ENCODE measurements around the gene FASTKD2. TPM values are rescaled to one million over a fixed set of nuclear protein-coding genes. Genes with fewer than 3 reads are reported as not detected.
"Not testable (repeated sequence)": the region's sequence is repeated elsewhere in the genome, so short reads cannot be mapped to it uniquely, and the experiment has no call there.

FASTKD2 gene
- total RNA-seq, 1 donor from 2014 or later: 29.6 TPM

DNA sequence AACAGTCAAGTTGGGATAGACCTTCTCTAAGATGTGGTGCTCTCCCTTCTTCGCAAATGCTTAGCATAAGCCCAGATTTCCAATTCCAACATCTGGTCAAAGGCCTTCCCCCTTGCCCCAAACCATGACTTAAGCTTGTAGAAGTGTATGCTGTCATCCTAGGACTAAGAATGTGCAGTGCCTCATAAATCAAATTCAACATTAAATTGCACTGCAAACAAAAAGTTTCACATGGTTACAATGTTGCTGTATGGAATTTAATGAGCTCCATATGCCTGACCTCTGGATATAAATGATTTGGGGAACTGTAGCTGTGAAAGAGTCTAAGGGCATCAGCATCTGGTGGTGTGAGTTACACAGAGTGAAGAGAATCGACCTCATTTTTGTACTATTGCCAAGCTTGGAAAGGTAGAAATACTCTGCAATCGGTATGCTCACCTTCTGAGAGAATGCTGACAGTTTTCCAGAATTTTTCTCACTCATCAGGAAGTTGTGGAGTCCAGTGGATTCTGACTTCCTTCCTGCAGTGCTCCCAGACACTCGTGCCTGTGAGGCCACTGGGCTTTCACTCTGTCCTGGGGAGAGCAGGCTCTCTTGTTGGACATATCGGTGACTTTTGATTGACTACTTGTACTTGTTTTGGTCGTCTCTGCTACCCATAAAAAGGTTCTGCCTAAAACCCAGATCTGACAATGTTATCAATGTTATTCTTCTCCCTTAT is 40.6 kb downstream of the FASTKD2 start:
- no peaks in the 10 kb centered on the region for H3K9me3 Mint-ChIP-seq
- no peak overlapping the region for H3K27ac Mint-ChIP-seq
- H3K4me1 Mint-ChIP-seq: peaks cover under 1% of the 10 kb centered on the region
- H3K36me3 Mint-ChIP-seq (ENCODE audit: low read depth): no peaks in the 10 kb centered on the region
- ChIA-PET CTCF (interaction anchor here (0.7 kb wide), 1 partner anchor 554 kb away, joined by 3 read pairs; no protein-coding TSS in a partner anchor), POLR2A (no interaction called here)
- TF ChIP-seq, protein P1, sequence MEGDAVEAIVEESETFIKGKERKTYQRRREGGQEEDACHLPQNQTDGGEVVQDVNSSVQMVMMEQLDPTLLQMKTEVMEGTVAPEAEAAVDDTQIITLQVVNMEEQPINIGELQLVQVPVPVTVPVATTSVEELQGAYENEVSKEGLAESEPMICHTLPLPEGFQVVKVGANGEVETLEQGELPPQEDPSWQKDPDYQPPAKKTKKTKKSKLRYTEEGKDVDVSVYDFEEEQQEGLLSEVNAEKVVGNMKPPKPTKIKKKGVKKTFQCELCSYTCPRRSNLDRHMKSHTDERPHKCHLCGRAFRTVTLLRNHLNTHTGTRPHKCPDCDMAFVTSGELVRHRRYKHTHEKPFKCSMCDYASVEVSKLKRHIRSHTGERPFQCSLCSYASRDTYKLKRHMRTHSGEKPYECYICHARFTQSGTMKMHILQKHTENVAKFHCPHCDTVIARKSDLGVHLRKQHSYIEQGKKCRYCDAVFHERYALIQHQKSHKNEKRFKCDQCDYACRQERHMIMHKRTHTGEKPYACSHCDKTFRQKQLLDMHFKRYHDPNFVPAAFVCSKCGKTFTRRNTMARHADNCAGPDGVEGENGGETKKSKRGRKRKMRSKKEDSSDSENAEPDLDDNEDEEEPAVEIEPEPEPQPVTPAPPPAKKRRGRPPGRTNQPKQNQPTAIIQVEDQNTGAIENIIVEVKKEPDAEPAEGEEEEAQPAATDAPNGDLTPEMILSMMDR (IDR thresholded peaks at IDR 0.05): no peak
- DNase-seq (no peak), ATAC-seq (ENCODE audit: low read depth) (no peak)
- no peaks in the 10 kb centered on the region for H3K27me3 Mint-ChIP-seq
- H3K4me3 Mint-ChIP-seq: no peak overlapping the region
- intact Hi-C loops (cut with micrococcal nuclease): loop anchor here (10.0 kb wide), 1 partner anchor 549 kb away; no protein-coding TSS in a partner anchor

DNA sequence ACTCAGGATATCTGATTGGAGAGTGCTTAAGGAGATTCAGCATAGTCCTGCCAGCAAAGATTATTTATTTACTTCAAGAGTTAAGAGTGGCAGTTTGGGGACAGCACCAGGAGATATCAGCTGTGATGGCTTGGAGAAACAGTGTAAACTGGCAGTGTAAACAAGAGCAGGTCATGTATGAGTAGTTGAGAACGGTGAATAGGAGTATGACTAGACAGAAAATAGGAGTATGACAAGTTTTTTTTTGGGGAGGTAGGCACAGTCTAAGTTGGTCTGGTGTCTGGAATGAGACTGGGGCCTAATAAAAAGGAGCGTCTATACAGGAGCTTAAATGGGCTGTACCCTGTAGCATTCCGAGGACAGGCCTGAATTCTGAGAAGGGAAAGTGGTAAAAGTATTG is 42.2 kb downstream of the FASTKD2 start:
- H3K9me3 Mint-ChIP-seq; ATAC-seq (ENCODE audit: low read depth); H3K27ac Mint-ChIP-seq; H3K36me3 Mint-ChIP-seq (ENCODE audit: low read depth); H3K27me3 Mint-ChIP-seq; H3K4me1 Mint-ChIP-seq; DNase-seq; CTCF ChIA-PET; H3K4me3 Mint-ChIP-seq; POLR2A ChIA-PET: not testable (repeated sequence)
- intact Hi-C loops (cut with micrococcal nuclease): loop anchor here (10.0 kb wide), 1 partner anchor 547 kb away; no protein-coding TSS in a partner anchor

DNA sequence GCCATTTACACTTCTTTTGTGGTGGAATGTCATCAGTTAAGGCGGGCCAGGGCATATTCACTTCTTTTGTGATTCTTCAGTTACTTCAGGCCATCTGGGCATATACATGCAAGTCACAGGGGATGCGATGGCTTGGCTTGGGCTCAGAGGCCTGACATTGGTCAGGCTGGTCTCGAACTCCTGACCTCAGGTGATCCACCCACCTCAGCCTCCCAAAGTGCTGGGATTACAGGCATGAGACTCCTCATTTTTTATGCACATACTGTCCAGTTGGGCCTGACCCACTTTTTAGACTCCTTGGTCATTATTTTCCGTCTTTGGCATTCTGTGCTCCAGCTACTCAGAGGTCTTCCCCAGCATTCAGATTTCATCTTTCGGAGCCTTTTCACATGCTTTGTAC is 47.1 kb downstream of the FASTKD2 start:
- H3K4me3 Mint-ChIP-seq; ATAC-seq (ENCODE audit: low read depth): not testable (repeated sequence)

DNA sequence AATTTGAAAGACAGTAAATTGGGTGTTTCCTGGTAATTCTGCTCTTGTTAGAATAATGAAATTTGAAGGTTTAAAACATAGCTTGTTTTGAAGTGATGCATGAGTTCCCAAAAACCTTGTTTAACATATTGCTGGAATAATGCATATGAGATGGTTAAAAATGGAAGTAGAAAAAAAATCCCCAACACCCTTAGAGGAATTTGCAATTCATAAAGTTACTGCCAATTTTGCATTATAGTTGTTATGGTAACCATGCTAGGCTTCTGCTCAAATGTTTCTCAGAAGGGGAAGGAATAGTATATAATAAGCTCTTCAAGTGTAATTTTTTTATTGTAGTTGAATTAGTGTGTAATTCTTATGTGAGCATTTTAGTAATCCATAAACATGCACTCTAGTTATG is 49.1 kb downstream of the FASTKD2 start:
- H3K36me3 Mint-ChIP-seq (ENCODE audit: low read depth): no peaks in the 10 kb centered on the region
- H3K9me3 Mint-ChIP-seq: no peaks in the 10 kb centered on the region
- ChIA-PET POLR2A (no interaction called here), CTCF (no interaction called here)
- no peak for DNase-seq
- ATAC-seq (ENCODE audit: low read depth): no peak
- H3K27ac Mint-ChIP-seq: no peak overlapping the region
- H3K4me1 Mint-ChIP-seq: no peaks in the 10 kb centered on the region
- TF ChIP-seq, protein P1 (IDR thresholded peaks at IDR 0.05): no peak
- no peaks in the 10 kb centered on the region for H3K27me3 Mint-ChIP-seq
- H3K4me3 Mint-ChIP-seq: no peak overlapping the region
- intact Hi-C loops (cut with micrococcal nuclease): no loop called here

More for the DNA sequence above, 47.1 kb downstream of the FASTKD2 start:
- H3K27ac Mint-ChIP-seq; H3K4me1 Mint-ChIP-seq; CTCF ChIA-PET; DNase-seq; H3K9me3 Mint-ChIP-seq; POLR2A ChIA-PET; H3K36me3 Mint-ChIP-seq (ENCODE audit: low read depth); H3K27me3 Mint-ChIP-seq; intact Hi-C loops (cut with micrococcal nuclease): not testable (repeated sequence)

DNA sequence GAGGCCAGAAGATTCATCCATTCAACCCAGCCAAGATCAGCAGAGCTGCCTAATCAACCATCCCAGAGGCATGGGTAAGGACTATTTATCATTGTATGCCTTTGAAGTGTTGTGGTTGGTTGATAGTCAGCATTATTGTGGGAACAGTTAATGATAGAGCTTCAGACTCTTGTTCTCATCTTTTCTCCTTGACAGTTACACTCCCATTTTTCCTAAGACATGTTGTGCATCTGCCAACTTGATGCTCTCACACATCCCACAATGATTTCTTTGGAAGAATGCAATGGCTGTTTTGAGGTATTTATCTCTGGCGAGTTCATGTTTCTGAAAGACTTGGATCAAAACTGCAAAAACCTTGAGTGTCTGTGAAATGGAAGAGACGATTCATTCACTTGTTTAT is 55.4 kb downstream of the FASTKD2 start:
- Mint-ChIP-seq H3K9me3 (no peaks in the 10 kb centered on the region), H3K27me3 (no peaks in the 10 kb centered on the region), H3K27ac (no peak overlapping the region), H3K36me3 (ENCODE audit: low read depth) (no peaks in the 10 kb centered on the region), H3K4me1 (no peaks in the 10 kb centered on the region), H3K4me3 (no peak overlapping the region)
- intact Hi-C loops (cut with micrococcal nuclease): no loop called here
- POLR2A ChIA-PET: no interaction called here
- DNase-seq: no peak
- TF ChIP-seq, protein P1 (IDR thresholded peaks at IDR 0.05): no peak
- no peak for ATAC-seq (ENCODE audit: low read depth)
- CTCF ChIA-PET: no interaction called here

DNA sequence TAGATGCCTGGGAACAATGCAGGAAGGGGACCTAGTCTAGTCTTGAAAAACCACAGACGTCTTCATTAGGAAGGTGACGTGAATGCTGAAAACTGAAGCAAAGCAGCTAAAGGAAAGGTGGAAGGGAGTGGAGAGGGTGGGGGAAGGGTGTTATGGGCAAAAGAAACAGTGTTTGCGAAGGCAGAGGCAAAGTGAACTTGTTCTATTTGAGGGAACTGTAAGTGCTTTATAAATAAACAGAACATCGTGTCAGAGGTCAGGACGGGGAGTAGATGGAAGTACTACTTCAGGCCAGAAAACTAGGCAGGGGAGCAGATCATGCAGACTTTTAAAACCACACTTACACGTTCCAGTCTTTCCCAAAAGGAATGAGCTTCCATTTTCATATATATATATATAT is 57.8 kb downstream of the FASTKD2 start:
- TF ChIP-seq, protein P1 (IDR thresholded peaks at IDR 0.05): no peak
- DNase-seq (no peak), ATAC-seq (ENCODE audit: low read depth) (no peak)
- H3K27ac Mint-ChIP-seq: no peak overlapping the region
- H3K36me3 Mint-ChIP-seq (ENCODE audit: low read depth): no peaks in the 10 kb centered on the region
- H3K4me3 Mint-ChIP-seq: no peak overlapping the region
- ChIA-PET POLR2A (no interaction called here), CTCF (no interaction called here)
- no peaks in the 10 kb centered on the region for H3K27me3 Mint-ChIP-seq
- H3K9me3 Mint-ChIP-seq: no peaks in the 10 kb centered on the region
- intact Hi-C loops (cut with micrococcal nuclease): no loop called here
- no peaks in the 10 kb centered on the region for H3K4me1 Mint-ChIP-seq
